ENCODE data around the gene CGB7.

Gene CGB7

GRCh38 chr19:49014870-49015255 is 42.7 kb downstream of the CGB7 start:
- no peak for DNase-seq

GRCh38 chr19:49014123-49014869 is 43.3 kb downstream of the CGB7 start:
- DNase-seq: no peak

DNA sequence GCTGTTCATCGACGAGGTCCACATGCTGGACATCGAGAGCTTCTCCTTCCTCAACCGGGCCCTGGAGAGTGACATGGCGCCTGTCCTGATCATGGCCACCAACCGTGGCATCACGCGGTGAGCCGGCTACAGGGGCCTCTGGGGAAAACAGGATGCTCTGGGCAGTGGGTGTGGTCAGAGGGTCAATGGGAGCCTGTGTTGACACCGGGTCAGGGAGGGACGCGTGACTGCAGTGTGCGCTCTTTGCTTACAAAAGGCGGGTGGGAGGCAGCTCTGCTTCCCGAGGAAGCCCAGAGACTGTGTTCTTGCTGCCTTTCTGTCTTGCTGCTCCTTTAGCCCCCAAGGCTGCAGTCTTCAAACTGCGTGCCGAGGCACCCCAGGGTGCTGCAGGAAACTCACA is 46.4 kb downstream of the CGB7 start:
- no peak for DNase-seq

GRCh38 chr19:49010453-49010852 is 47.1 kb downstream of the CGB7 start:
- DNase-seq: no peak

GRCh38 chr19:49009828-49010227 is 47.7 kb downstream of the CGB7 start:
- no peak for DNase-seq

GRCh38 chr19:49006905-49007304 is 50.6 kb downstream of the CGB7 start:
- no peak for DNase-seq

- DNase-seq: no peak
These were observed 52.5 kb downstream of the CGB7 start for GRCh38 chr19:49004964-49005614.
